Measurements from ENCODE around the gene IQCF2.

The IQCF2 gene

DNA sequence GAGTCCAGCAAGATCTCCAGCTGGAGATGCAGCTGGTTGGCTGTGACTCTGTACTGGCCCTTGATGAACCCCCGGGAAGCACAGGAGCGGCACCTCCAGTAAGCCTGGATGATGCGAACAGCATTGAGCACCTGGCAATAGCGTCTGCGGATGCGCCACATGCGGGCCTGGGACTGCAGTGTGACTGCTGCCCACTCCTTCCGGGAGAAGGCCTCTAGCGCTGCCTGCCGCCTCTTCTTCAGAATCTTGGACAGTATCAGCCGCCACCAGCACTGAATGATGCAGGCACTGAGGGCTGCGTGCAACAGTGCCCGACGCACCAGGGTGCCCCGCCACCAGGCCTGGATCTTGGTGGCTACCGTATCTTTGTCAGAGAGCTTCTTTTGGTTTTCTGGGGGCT is 33.5 kb downstream of the IQCF2 start:
- no peak for TF ChIP-seq POLR2AphosphoS5 (IDR thresholded peaks at IDR 0.05; ENCODE audit: low read depth, low read length)
- no peak for TF ChIP-seq REST (IDR thresholded peaks at IDR 0.05; ENCODE audit: insufficient read depth in 1 of 2, low read depth in 2 of 2, low read length in 2 of 2)
- TF ChIP-seq FOXP2 (optimal IDR thresholded peaks at IDR 0.05; ENCODE audit: borderline replicate concordance, extremely low read depth, extremely low read length, insufficient read depth): no peak
- no peak for TF ChIP-seq SIN3A (IDR thresholded peaks at IDR 0.05; ENCODE audit: borderline replicate concordance, insufficient read depth, low read length)
- TF ChIP-seq TAF1 (IDR thresholded peaks at IDR 0.05; ENCODE audit: borderline replicate concordance, insufficient read depth, low read length): no peak

- TF ChIP-seq TAF1 (IDR thresholded peaks at IDR 0.05; ENCODE audit: borderline replicate concordance, insufficient read depth, low read length) (no peak), FOXP2 (optimal IDR thresholded peaks at IDR 0.05; ENCODE audit: borderline replicate concordance, extremely low read depth, extremely low read length, insufficient read depth) (no peak), SIN3A (IDR thresholded peaks at IDR 0.05; ENCODE audit: borderline replicate concordance, insufficient read depth, low read length) (no peak), POLR2AphosphoS5 (IDR thresholded peaks at IDR 0.05; ENCODE audit: low read depth, low read length) (no peak), REST (IDR thresholded peaks at IDR 0.05; ENCODE audit: insufficient read depth in 1 of 2, low read depth in 2 of 2, low read length in 2 of 2) (no peak)
These were observed 35.3 kb downstream of the IQCF2 start for GRCh38 chr3:51896607-51897305.

GRCh38 chr3:51897391-51897790 is 36.0 kb downstream of the IQCF2 start:
- TF ChIP-seq TAF1 (IDR thresholded peaks at IDR 0.05; ENCODE audit: borderline replicate concordance, insufficient read depth, low read length) (no peak), REST (IDR thresholded peaks at IDR 0.05; ENCODE audit: insufficient read depth in 1 of 2, low read depth in 2 of 2, low read length in 2 of 2) (no peak), FOXP2 (optimal IDR thresholded peaks at IDR 0.05; ENCODE audit: borderline replicate concordance, extremely low read depth, extremely low read length, insufficient read depth) (no peak), SIN3A (IDR thresholded peaks at IDR 0.05; ENCODE audit: borderline replicate concordance, insufficient read depth, low read length) (no peak), POLR2AphosphoS5 (IDR thresholded peaks at IDR 0.05; ENCODE audit: low read depth, low read length) (no peak)

GRCh38 chr3:51904034-51904823 is 42.8 kb downstream of the IQCF2 start:
- TF ChIP-seq SIN3A (IDR thresholded peaks at IDR 0.05; ENCODE audit: borderline replicate concordance, insufficient read depth, low read length) (no peak), FOXP2 (optimal IDR thresholded peaks at IDR 0.05; ENCODE audit: borderline replicate concordance, extremely low read depth, extremely low read length, insufficient read depth) (no peak), TAF1 (IDR thresholded peaks at IDR 0.05; ENCODE audit: borderline replicate concordance, insufficient read depth, low read length) (no peak), POLR2AphosphoS5 (IDR thresholded peaks at IDR 0.05; ENCODE audit: low read depth, low read length) (no peak), REST (IDR thresholded peaks at IDR 0.05; ENCODE audit: insufficient read depth in 1 of 2, low read depth in 2 of 2, low read length in 2 of 2) (no peak)

Measured in PFSK-1 (cell line).